ENCODE measurements around the gene LKAAEAR1. TPM values are rescaled to one million over a fixed set of nuclear protein-coding genes. Genes with fewer than 3 reads are reported as not detected.

LKAAEAR1 gene
- polyA plus RNA-seq, 1 experiment: not detected

GRCh38 chr20:64062276-64062595 is 22.0 kb downstream of the LKAAEAR1 start:
- H3K27me3 ChIP-seq (ENCODE audit: control insufficient read depth, insufficient read depth, low read length): peaks cover under 1% of the 10 kb centered on the region
- peak overlapping the region; percentile 65 for H3K4me3 ChIP-seq (ENCODE audit: low read depth, low read length)
- no peak for TF ChIP-seq CTCF (IDR thresholded peaks at IDR 0.05; ENCODE audit: low read depth, low read length)
- DNase-seq (ENCODE audit: low read depth, low spot score): no peak
- ChIA-PET POLR2A (interaction anchor here (0.9 to 1.0 kb wide), 2 partner anchors 12 to 790 kb away, joined by 4 to 5 read pairs; no protein-coding TSS in a partner anchor), CTCF (interaction anchor here (0.7 to 1.3 kb wide), 2 partner anchors 23 to 82 kb away, joined by 3 to 6 read pairs; partner anchors contain the start of gene PRPF6)
- peak overlapping the region; percentile 80 for H3K27ac ChIP-seq (ENCODE audit: low read depth, low read length)
- no peaks in the 10 kb centered on the region; the same call in 1 of the 2 replicates for H3K9me3 ChIP-seq (ENCODE audit: control insufficient read depth, insufficient read depth, low read length)

- no peak overlapping the region for H3K4me3 ChIP-seq (ENCODE audit: low read depth, low read length)
- peaks cover 12% of the 10 kb centered on the region for H3K27me3 ChIP-seq (ENCODE audit: control insufficient read depth, insufficient read depth, low read length)
- CTCF ChIA-PET: interaction anchor here (0.7 to 1.8 kb wide), 3 partner anchors 15 to 283 kb away, joined by 3 to 10 read pairs (median 4); no protein-coding TSS in a partner anchor
- no peak for DNase-seq (ENCODE audit: low read depth, low spot score)
- TF ChIP-seq CTCF (IDR thresholded peaks at IDR 0.05; ENCODE audit: low read depth, low read length): no peak
- H3K9me3 ChIP-seq (ENCODE audit: control insufficient read depth, insufficient read depth, low read length): no peaks in the 10 kb centered on the region; the same call in 1 of the 2 replicates
- POLR2A ChIA-PET: interaction anchor here (0.7 kb wide), 1 partner anchor 194 kb away, joined by 8 read pairs; the partner anchor contains the start of gene TPD52L2
- no peak overlapping the region for H3K27ac ChIP-seq (ENCODE audit: low read depth, low read length)
Measured at GRCh38 chr20:64058536-64058935, 25.7 kb downstream of the LKAAEAR1 start.

- H3K27me3 ChIP-seq (ENCODE audit: control insufficient read depth, insufficient read depth, low read length): peaks cover 15% of the 10 kb centered on the region
- POLR2A ChIA-PET: no interaction called here
- peak; percentile 84 for TF ChIP-seq CTCF (IDR thresholded peaks at IDR 0.05; ENCODE audit: low read depth, low read length)
- H3K9me3 ChIP-seq (ENCODE audit: control insufficient read depth, insufficient read depth, low read length): no peaks in the 10 kb centered on the region; the same call in 1 of the 2 replicates
- CTCF ChIA-PET: interaction anchor here (0.6 to 2.0 kb wide), 4 partner anchors 9 to 22 kb away, joined by 3 to 13 read pairs (median 4); partner anchors contain the start of genes OPRL1 and RGS19
- H3K4me3 ChIP-seq (ENCODE audit: low read depth, low read length): no peak overlapping the region
- no peak for DNase-seq (ENCODE audit: low read depth, low spot score)
- H3K27ac ChIP-seq (ENCODE audit: low read depth, low read length): no peak overlapping the region
Measured at GRCh38 chr20:64057628-64058498, 26.3 kb downstream of the LKAAEAR1 start.

GRCh38 chr20:64056889-64057627 is 27.1 kb downstream of the LKAAEAR1 start:
- ChIA-PET POLR2A (no interaction called here), CTCF (interaction anchor here (0.6 to 2.0 kb wide), 4 partner anchors 10 to 23 kb away, joined by 3 to 13 read pairs (median 4); partner anchors contain the start of genes OPRL1 and RGS19)
- Histone ChIP-seq H3K27me3 (ENCODE audit: control insufficient read depth, insufficient read depth, low read length) (peaks cover 21% of the 10 kb centered on the region), H3K9me3 (ENCODE audit: control insufficient read depth, insufficient read depth, low read length) (no peaks in the 10 kb centered on the region; the same call in 1 of the 2 replicates), H3K4me3 (ENCODE audit: low read depth, low read length) (no peak overlapping the region), H3K27ac (ENCODE audit: low read depth, low read length) (no peak overlapping the region)
- no peak for DNase-seq (ENCODE audit: low read depth, low spot score)
- no peak for TF ChIP-seq CTCF (IDR thresholded peaks at IDR 0.05; ENCODE audit: low read depth, low read length)
